Muscle layer of duodenum (tissue), 2 donors: ENCODE measurements around the gene UCKL1.

ENCODE experiments used
- H3K27ac ChIP-seq: one replicate; pipeline ENCODE4 v1.7.0; 2013; ENCODE audit warnings: mild to moderate bottlenecking, low read length
- H3K27me3 ChIP-seq: one replicate; pipeline ENCODE4 v1.7.0; 2013; ENCODE audit warnings: low read depth, mild to moderate bottlenecking, control low read depth, low read length
- H3K36me3 ChIP-seq, 2 donors: one replicate each; pipeline ENCODE4 v1.7.0; 2013; ENCODE audit warnings: low read length in 2 of 2, control low read depth in 1 of 2, mild to moderate bottlenecking in 1 of 2; ENCODE audit not compliant: insufficient read depth in 2 of 2, control insufficient read depth in 1 of 2
- H3K4me1 ChIP-seq, 2 donors: one replicate each; pipeline ENCODE4 v1.7.0; 2013; ENCODE audit warnings: low read length in 2 of 2, mild to moderate bottlenecking in 2 of 2, control low read depth in 1 of 2, moderate library complexity in 1 of 2; ENCODE audit not compliant: insufficient read depth in 2 of 2, control insufficient read depth in 1 of 2
- H3K4me3 ChIP-seq, 2 donors: one replicate each; pipeline ENCODE4 v1.7.0; 2013; ENCODE audit warnings: low read length in 2 of 2, low read depth in 1 of 2, mild to moderate bottlenecking in 1 of 2
- H3K9me3 ChIP-seq, 2 donors: one replicate each; pipeline ENCODE4 v1.7.0; 2013; ENCODE audit warnings: low read length in 2 of 2, control low read depth in 1 of 2, mild to moderate bottlenecking in 1 of 2; ENCODE audit not compliant: control insufficient read depth in 1 of 2
- donor health status: healthy.

The UCKL1 gene

GRCh38 chr20:63956664-63957003 lies 418 bp upstream of the UCKL1 start:
- Histone ChIP-seq H3K9me3 (no peaks in the 10 kb centered on the region), H3K36me3 (peaks cover 0 to 21% of the 10 kb centered on the region in 2 donors), H3K4me1 (peaks cover 9 to 51% of the 10 kb centered on the region in 2 donors), H3K27ac (no peak overlapping the region), H3K27me3 (no peaks in the 10 kb centered on the region), H3K4me3 (peak overlapping the region; percentile 33 to 96)

- Histone ChIP-seq H3K4me3 (peak overlapping the region; percentile 76 to 96), H3K36me3 (peaks cover 0 to 15% of the 10 kb centered on the region in 2 donors), H3K27ac (peak overlapping the region; percentile 39), H3K9me3 (no peaks in the 10 kb centered on the region), H3K4me1 (peaks cover 16 to 64% of the 10 kb centered on the region in 2 donors), H3K27me3 (no peaks in the 10 kb centered on the region)
Measured at GRCh38 chr20:63955281-63955826, 862 bp downstream of the UCKL1 start.

GRCh38 chr20:63953764-63954429 lies 2.3 kb downstream of the UCKL1 start:
- H3K27me3 ChIP-seq = no peaks in the 10 kb centered on the region
- peaks cover 24 to 78% of the 10 kb centered on the region in 2 donors for H3K4me1 ChIP-seq
- H3K9me3 ChIP-seq = no peaks in the 10 kb centered on the region
- peak overlapping the region; percentile 7 to 96 for H3K4me3 ChIP-seq
- H3K36me3 ChIP-seq = peaks cover 0 to 1% of the 10 kb centered on the region in 2 donors
- no peak overlapping the region for H3K27ac ChIP-seq

GRCh38 chr20:63952769-63953168 lies 3.4 kb downstream of the UCKL1 start:
- H3K4me1 ChIP-seq = peaks cover 27 to 86% of the 10 kb centered on the region in 2 donors
- no peaks in the 10 kb centered on the region for H3K27me3 ChIP-seq
- H3K36me3 ChIP-seq = no peaks in the 10 kb centered on the region
- H3K27ac ChIP-seq = no peak overlapping the region
- H3K9me3 ChIP-seq = no peaks in the 10 kb centered on the region
- H3K4me3 ChIP-seq = no peak overlapping the region

DNA sequence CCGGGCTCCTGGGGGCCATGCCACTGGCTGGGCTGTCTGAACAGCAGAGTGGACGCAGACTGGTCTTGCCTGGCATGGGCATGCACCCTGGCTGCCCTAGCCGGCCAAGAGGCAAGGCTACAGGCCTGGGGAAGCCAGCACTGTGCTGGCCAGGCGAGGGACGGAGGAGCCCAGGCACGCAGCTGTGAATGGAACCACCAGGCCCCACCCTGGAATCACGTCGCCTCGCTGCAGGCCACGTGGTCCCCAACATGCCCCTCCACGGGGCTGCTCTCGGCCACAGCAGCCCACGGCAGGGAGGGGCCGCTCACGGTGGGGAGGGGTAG lies 4.0 kb downstream of the UCKL1 start:
- H3K4me3 ChIP-seq = no peak overlapping the region
- peaks cover 27 to 86% of the 10 kb centered on the region in 2 donors for H3K4me1 ChIP-seq
- no peaks in the 10 kb centered on the region for H3K27me3 ChIP-seq
- no peak overlapping the region for H3K27ac ChIP-seq
- H3K36me3 ChIP-seq = no peaks in the 10 kb centered on the region
- H3K9me3 ChIP-seq = no peaks in the 10 kb centered on the region

GRCh38 chr20:63951398-63952209 lies 4.6 kb downstream of the UCKL1 start:
- H3K27ac ChIP-seq = no peak overlapping the region
- H3K36me3 ChIP-seq = no peaks in the 10 kb centered on the region
- no peaks in the 10 kb centered on the region for H3K27me3 ChIP-seq
- peaks cover 27 to 83% of the 10 kb centered on the region in 2 donors for H3K4me1 ChIP-seq
- peak overlapping the region in 1 of 2 donors; percentile 34 for H3K4me3 ChIP-seq
- H3K9me3 ChIP-seq = no peaks in the 10 kb centered on the region

DNA sequence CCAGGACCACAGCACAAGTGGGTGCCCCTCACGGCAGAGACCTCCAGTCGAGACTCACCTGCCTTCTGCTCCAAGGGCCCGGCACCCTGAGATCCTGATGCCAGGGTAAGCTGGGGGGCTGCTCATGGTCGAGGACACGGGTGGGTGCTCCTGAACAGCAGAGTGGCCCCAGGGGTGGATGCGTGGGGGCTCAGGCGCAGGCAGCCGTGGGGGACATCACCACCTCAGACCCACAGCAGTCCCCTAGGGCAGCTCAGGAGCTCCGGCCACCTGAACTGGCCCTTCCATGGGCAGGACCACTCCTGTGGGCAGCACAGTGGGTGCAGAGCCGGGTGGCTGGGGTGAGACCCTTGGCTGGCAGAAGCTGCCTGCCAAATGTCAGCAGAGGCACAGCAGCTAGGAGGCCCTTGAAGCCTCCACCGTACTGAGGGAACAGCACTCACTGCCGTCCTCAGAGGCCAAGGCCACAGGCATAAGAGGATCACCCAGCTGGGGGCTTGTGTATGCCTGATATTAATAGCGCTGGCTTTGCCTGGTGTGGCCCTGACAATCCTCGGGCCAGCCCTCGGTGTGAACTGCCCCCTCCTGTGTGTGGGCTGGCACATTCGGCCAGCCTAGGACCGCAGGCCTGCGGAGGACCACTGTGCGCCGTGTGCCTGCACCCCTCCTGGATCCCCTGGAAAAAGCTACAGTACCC lies 5.4 kb downstream of the UCKL1 start:
- peaks cover 27 to 83% of the 10 kb centered on the region in 2 donors for H3K4me1 ChIP-seq
- H3K4me3 ChIP-seq = peak overlapping the region in 1 of 2 donors; percentile 34
- H3K27ac ChIP-seq = no peak overlapping the region
- H3K36me3 ChIP-seq = peaks cover 0 to 4% of the 10 kb centered on the region in 2 donors
- H3K27me3 ChIP-seq = no peaks in the 10 kb centered on the region
- no peaks in the 10 kb centered on the region for H3K9me3 ChIP-seq

- Histone ChIP-seq H3K27me3 (no peaks in the 10 kb centered on the region), H3K9me3 (no peaks in the 10 kb centered on the region), H3K27ac (no peak overlapping the region), H3K36me3 (peaks cover 16 to 34% of the 10 kb centered on the region in 2 donors), H3K4me1 (peaks cover 18 to 58% of the 10 kb centered on the region in 2 donors), H3K4me3 (peak overlapping the region in 1 of 2 donors; percentile 11)
Measured at GRCh38 chr20:63947638-63948456, 8.4 kb downstream of the UCKL1 start.

- no peaks in the 10 kb centered on the region for H3K9me3 ChIP-seq
- H3K4me3 ChIP-seq = no peak overlapping the region
- H3K36me3 ChIP-seq = peaks cover 16 to 37% of the 10 kb centered on the region in 2 donors
- H3K27ac ChIP-seq = no peak overlapping the region
- no peaks in the 10 kb centered on the region for H3K27me3 ChIP-seq
- peaks cover 18 to 51% of the 10 kb centered on the region in 2 donors for H3K4me1 ChIP-seq
Measured at GRCh38 chr20:63946986-63947637, 9.1 kb downstream of the UCKL1 start.
